GM12878 (cell line): Measurements from ENCODE around the gene IL17A. TPM values are rescaled to one million over a fixed set of nuclear protein-coding genes. Genes with fewer than 3 reads are reported as not detected.
A peak's percentile ranks its signal among the peaks of the same experiment; 100 is the strongest.

ENCODE experiments used
- BRCA1 ChIP-seq: IDR thresholded peaks from 2 replicates; pipeline ENCODE4 v1.6.1; 2011; ENCODE audit warnings: low read depth, low read length, improper control_type of control experiment
- CREB1 ChIP-seq: IDR thresholded peaks from 2 replicates; pipeline ENCODE4 v1.6.1; 2012; ENCODE audit warnings: low read depth, mild to moderate bottlenecking, inconsistent platforms
- E2F4 ChIP-seq: IDR thresholded peaks from 2 replicates; pipeline ENCODE4 v1.6.1; 2012; ENCODE audit warnings: low read depth, low read length, improper control_type of control experiment
- EED ChIP-seq: sonication (generic); IDR thresholded peaks from 2 replicates; pipeline ENCODE4 v1.6.1; 2016; ENCODE audit warnings: antibody characterized with exemption, low read depth
- IKZF1 ChIP-seq: fragments of 450-650 bp; conservative IDR thresholded peaks from 2 replicates; pipeline ENCODE4 v1.6.1; 2017; ENCODE audit warnings: antibody characterized with exemption, mild to moderate bottlenecking
- IRF3 ChIP-seq: fragments of 450-650 bp; IDR thresholded peaks from 2 replicates; pipeline ENCODE4 v1.6.1; 2014; ENCODE audit warnings: mild to moderate bottlenecking
- KDM1A ChIP-seq: fragments of 200-600 bp; sonication (generic); IDR thresholded peaks from 2 replicates; pipeline ENCODE4 v1.6.1; 2016; ENCODE audit warnings: borderline replicate concordance
- MEF2B ChIP-seq: fragments of 450-650 bp; IDR thresholded peaks from 2 replicates; pipeline ENCODE4 v1.6.1; 2018; ENCODE audit warnings: mild to moderate bottlenecking, moderate library complexity; ENCODE audit not compliant: partially characterized antibody, poor library complexity, severe bottlenecking
- MTA3 ChIP-seq: IDR thresholded peaks from 2 replicates; pipeline ENCODE4 v1.6.1; 2012; ENCODE audit warnings: low read length, inconsistent platforms, borderline replicate concordance
- NFIC ChIP-seq: IDR thresholded peaks from 2 replicates; pipeline ENCODE4 v1.6.1; 2012; ENCODE audit warnings: low read depth, mild to moderate bottlenecking, inconsistent platforms, low read length, moderate library complexity
- NR2C1 ChIP-seq: fragments of 450-650 bp; IDR thresholded peaks from 2 replicates; pipeline ENCODE4 v1.6.1; 2017; ENCODE audit warnings: antibody characterized with exemption, mild to moderate bottlenecking, moderate library complexity
- NR2F1 ChIP-seq: fragments of 450-650 bp; conservative IDR thresholded peaks from 2 replicates; pipeline ENCODE4 v1.6.1; 2017; ENCODE audit warnings: mild to moderate bottlenecking
- POU2F2 ChIP-seq: IDR thresholded peaks from 3 replicates; pipeline ENCODE4 v1.6.1; 2011; ENCODE audit warnings: low read depth, mild to moderate bottlenecking, low read length, borderline replicate concordance
- SIX5 ChIP-seq: IDR thresholded peaks from 2 replicates; pipeline ENCODE4 v1.6.1; 2011; ENCODE audit warnings: mild to moderate bottlenecking, low read depth, low read length, moderate library complexity; ENCODE audit not compliant: severe bottlenecking
- SMC3 ChIP-seq: IDR thresholded peaks from 2 replicates; pipeline ENCODE4 v1.6.1; 2011; ENCODE audit warnings: low read length, improper control_type of control experiment, borderline replicate concordance
- SPI1 ChIP-seq: IDR thresholded peaks from 2 replicates; pipeline ENCODE4 v1.6.1; 2011; ENCODE audit warnings: low read depth, mild to moderate bottlenecking, low read length, moderate library complexity, borderline replicate concordance; ENCODE audit not compliant: insufficient read depth
- SRF ChIP-seq, 2 experiments: IDR thresholded peaks; 2 replicates each; pipeline ENCODE4 v1.6.1; 2011; ENCODE audit warnings: low read depth in 2 of 2, low read length in 2 of 2, mild to moderate bottlenecking in 1 of 2, moderate library complexity in 1 of 2
- TARDBP ChIP-seq: IDR thresholded peaks from 2 replicates; pipeline ENCODE4 v1.6.1; 2016; ENCODE audit warnings: borderline replicate concordance
- TCF7 ChIP-seq: IDR thresholded peaks from 2 replicates; pipeline ENCODE4 v1.6.1; 2014; ENCODE audit warnings: antibody characterized with exemption, borderline replicate concordance
- USF1 ChIP-seq: IDR thresholded peaks from 2 replicates; pipeline ENCODE4 v1.6.1; 2011; ENCODE audit warnings: borderline replicate concordance, low read depth, mild to moderate bottlenecking, moderate library complexity, mixed read lengths, low read length; ENCODE audit not compliant: insufficient read depth; ENCODE audit errors: extremely low read length
- ZZZ3 ChIP-seq: IDR thresholded peaks from 2 replicates; pipeline ENCODE4 v1.6.1; 2011; ENCODE audit warnings: low read depth; ENCODE audit not compliant: control insufficient read depth, insufficient read length
- polyA plus RNA-seq, 11 experiments: library from polyadenylated mRNA; depleted of rRNA in 4 of 11; unstranded in 6 of 11; stranded (reverse) in 5 of 11; fragments of >200 nt; fragmentation: Nextera tagmentation in 4 of 11; fragmentation: Illumina TruSeq in 1 of 11; extraction: Ambion mirVana in 4 of 11; extraction: Trizol in 1 of 11; gene quantifications; 1 replicate in 1 of 11; 2 replicates in 10 of 11; pipeline versions ENCODE4 v1.2.1 to v1.2.3, GENCODE V29; 2011 to 2016; ENCODE audit warnings: inconsistent platforms in 2 of 11, missing spikeins in 2 of 11, low read depth in 1 of 11
- total RNA-seq, 4 experiments: library from RNA; depleted of rRNA in 3 of 4; stranded (reverse); fragments of >200 nt in 3 of 4; fragmentation: Illumina TruSeq in 1 of 4; extraction: Trizol in 1 of 4; gene quantifications; 2 replicates each; pipeline versions ENCODE4 v1.2.1 to v1.2.3, GENCODE V29; 2013 to 2021
- TF ChIP-seq, protein P1 (sequence below): IDR thresholded peaks from 2 replicates; pipeline ENCODE4 v1.6.1; 2012; ENCODE audit warnings: mild to moderate bottlenecking, low read depth, low read length
- TF ChIP-seq, protein P2 (sequence below): IDR thresholded peaks from 2 replicates; pipeline ENCODE4 v1.6.1; 2012; ENCODE audit warnings: low read length, inconsistent platforms

IL17A gene
- total and polyA plus RNA-seq, 10 of the 15 experiments (the other 5 are each of a cell fraction or from before 2014, with no cell fraction given): not detected

DNA sequence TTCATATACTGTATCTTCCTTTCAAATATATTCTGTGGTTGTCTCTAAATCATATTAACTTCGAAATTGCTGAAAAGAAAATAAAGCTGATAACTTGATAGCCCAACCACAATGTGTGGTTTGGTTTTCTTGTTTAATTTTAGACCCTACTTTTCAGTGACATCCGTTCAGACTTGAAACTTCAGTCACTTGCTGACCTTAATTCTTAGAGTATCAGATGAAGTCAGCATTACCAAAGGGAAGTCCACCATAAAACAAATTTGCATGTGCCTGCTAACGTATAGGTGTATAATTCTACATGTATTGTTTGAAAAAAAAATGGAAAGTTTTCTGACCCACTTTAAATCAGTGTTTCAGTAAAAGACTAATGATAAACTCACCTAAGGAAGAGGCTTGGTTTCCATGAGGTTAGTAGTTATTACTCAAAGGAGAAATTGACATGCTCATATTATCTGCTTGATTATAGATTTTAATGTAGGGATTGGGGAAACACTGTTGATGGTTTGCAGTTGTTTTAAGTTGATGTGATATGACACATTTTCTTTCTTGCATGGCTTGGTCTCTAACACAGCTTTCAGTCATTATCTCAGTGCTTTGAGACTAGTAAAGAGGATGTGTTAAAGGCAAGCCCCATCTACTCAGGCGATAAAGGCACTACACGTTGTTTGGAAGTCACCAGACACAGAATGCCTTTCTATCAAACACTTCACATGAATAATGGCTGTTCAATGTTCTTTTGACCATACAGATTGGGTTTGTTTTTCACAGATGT, 5.2 kb upstream of the IL17A start (continued):
- peak; percentile 66; the same call in 2 of the 3 replicates for TF ChIP-seq POU2F2
- TF ChIP-seq TCF7: no peak
- TF ChIP-seq, protein P1, sequence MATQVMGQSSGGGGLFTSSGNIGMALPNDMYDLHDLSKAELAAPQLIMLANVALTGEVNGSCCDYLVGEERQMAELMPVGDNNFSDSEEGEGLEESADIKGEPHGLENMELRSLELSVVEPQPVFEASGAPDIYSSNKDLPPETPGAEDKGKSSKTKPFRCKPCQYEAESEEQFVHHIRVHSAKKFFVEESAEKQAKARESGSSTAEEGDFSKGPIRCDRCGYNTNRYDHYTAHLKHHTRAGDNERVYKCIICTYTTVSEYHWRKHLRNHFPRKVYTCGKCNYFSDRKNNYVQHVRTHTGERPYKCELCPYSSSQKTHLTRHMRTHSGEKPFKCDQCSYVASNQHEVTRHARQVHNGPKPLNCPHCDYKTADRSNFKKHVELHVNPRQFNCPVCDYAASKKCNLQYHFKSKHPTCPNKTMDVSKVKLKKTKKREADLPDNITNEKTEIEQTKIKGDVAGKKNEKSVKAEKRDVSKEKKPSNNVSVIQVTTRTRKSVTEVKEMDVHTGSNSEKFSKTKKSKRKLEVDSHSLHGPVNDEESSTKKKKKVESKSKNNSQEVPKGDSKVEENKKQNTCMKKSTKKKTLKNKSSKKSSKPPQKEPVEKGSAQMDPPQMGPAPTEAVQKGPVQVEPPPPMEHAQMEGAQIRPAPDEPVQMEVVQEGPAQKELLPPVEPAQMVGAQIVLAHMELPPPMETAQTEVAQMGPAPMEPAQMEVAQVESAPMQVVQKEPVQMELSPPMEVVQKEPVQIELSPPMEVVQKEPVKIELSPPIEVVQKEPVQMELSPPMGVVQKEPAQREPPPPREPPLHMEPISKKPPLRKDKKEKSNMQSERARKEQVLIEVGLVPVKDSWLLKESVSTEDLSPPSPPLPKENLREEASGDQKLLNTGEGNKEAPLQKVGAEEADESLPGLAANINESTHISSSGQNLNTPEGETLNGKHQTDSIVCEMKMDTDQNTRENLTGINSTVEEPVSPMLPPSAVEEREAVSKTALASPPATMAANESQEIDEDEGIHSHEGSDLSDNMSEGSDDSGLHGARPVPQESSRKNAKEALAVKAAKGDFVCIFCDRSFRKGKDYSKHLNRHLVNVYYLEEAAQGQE: no peak
- TF ChIP-seq, protein P2, sequence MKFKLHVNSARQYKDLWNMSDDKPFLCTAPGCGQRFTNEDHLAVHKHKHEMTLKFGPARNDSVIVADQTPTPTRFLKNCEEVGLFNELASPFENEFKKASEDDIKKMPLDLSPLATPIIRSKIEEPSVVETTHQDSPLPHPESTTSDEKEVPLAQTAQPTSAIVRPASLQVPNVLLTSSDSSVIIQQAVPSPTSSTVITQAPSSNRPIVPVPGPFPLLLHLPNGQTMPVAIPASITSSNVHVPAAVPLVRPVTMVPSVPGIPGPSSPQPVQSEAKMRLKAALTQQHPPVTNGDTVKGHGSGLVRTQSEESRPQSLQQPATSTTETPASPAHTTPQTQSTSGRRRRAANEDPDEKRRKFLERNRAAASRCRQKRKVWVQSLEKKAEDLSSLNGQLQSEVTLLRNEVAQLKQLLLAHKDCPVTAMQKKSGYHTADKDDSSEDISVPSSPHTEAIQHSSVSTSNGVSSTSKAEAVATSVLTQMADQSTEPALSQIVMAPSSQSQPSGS: peak; percentile 91
- no peak for TF ChIP-seq EED
- no peak for TF ChIP-seq KDM1A
- no peak for TF ChIP-seq E2F4
- TF ChIP-seq MTA3: peak; percentile 54; the same call in 1 of the 2 replicates
- 0 out of 2 replicates have a peak, but pooled peaks have one; percentile 18 for TF ChIP-seq NR2F1
- no peak for TF ChIP-seq TARDBP
- no peak for TF ChIP-seq IKZF1
- no peak for TF ChIP-seq USF1
- TF ChIP-seq SRF (IDR thresholded peaks at IDR 0.05; ENCODE audit: low read depth in 2 of 2, low read length in 2 of 2): no peak
- TF ChIP-seq SMC3: no peak
- TF ChIP-seq IRF3: no peak
- no peak for TF ChIP-seq BRCA1
- TF ChIP-seq SPI1: no peak
- no peak for TF ChIP-seq SIX5
- peak; percentile 44; the same call in 1 of the 2 replicates for TF ChIP-seq CREB1
- peak; percentile 77 for TF ChIP-seq NFIC
- peak; percentile 43 for TF ChIP-seq MEF2B
- no peak for TF ChIP-seq NR2C1
- no peak for TF ChIP-seq ZZZ3
